ENCODE measurements around the gene OR11H7.
A peak's percentile ranks its signal among the peaks of the same experiment; 100 is the strongest.
"Not testable (repeated sequence)": the region's sequence is repeated elsewhere in the genome, so short reads cannot be mapped to it uniquely, and the experiment has no call there.

OR11H7 gene

GRCh38 chr14:20228681-20229080 lies at the start of gene OR11H7:
Gene OR11H7, plus strand, starts transcription at chr14:20228981.
- DNase-seq (ENCODE audit: low spot score) (no peak), FAIRE-seq (no peak)

DNA sequence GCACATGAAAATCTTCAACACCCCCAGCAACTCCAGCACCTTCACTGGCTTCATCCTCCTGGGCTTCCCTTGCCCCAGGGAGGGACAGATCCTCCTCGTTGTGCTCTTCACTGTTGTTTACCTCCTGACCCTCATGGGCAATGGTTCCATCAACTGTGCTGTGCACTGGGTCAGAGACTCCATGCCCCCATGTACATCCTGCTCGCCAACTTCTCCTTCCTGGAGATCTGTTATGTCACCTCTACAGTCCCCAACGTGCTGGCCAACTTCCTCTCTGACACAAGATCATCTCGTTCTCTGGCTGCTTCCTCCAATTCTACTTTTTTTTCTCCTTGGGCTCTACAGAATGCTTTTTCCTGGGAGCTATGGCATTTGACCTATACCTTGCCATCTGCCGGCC lies 49.6 kb upstream of the OR11H7 start:
- DNase-seq (ENCODE audit: low spot score), result no peak
- peak; percentile 23 for FAIRE-seq

DNA sequence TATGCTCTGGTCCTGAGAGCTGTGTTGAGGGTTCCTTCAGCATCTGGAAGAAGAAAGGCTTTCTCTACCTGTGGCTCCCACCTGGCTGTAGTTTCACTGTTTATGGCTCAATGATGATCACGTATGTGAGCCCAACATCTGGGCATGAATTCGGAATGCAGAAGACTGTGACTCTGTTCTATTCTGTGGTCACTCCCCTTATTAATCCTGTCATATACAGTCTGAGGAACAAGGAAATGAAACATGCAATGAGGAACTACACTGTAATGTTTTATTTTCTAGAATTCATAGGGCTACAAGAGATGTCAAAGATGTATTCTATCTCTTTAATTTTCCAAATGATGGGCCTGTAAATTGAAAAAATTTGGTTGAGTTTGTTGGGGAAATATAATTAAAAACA lies 48.9 kb upstream of the OR11H7 start:
- DNase-seq (ENCODE audit: low spot score) (no peak), FAIRE-seq (no peak)

GRCh38 chr14:20180486-20180885 lies 48.3 kb upstream of the OR11H7 start:
- FAIRE-seq, result no peak

DNA sequence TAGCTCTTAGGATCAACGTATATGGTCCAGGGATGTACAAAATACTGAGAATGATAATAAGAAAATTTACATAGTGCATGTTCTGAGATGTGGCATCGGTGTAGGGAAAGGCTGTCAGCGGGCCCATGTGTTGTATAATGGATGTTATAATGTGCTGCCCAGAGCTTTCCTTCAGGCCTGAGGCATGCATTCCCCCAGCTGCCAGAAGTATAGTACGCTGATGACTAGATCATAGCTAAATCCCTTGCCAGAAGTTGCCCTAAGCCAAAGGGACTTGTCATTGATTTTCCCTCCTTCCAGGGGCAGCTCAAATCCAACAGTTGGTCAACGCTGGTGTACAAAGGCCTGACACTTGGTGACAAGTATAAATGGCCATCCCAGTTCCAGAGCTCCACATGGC lies 44.6 kb upstream of the OR11H7 start:
- DNase-seq (ENCODE audit: low spot score), result no peak
- no peak for FAIRE-seq

More at GRCh38 chr14:20180486-20180885, 48.3 kb upstream of the OR11H7 start:
- DNase-seq (ENCODE audit: low spot score), result no peak

DNA sequence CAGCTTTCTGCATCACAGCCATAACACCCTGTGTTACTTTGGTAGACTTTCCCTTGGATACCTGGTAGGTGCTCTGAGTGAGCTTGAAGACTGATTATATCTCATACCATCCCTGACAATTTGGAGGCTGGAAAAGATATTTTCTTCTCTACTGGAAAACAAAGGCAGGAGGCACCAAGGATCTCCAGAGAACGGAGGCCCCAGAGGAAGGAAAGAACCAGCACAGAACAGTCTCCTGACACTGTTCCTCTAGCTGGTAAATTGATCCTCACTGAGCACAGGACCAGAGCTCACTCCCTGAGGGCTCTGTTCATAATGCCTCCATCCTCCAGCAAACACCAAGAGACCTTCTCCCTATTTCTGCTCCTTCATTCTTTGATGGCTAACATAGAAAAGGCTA lies 38.2 kb upstream of the OR11H7 start, which contains the start of gene OR11G2:
TSS of gene OR11G2 (plus strand) at position 301 of the 400 bp plus-strand sequence. CDS start 6,542 bp downstream, outside the sequence.
- FAIRE-seq, result no peak
- no peak for DNase-seq (ENCODE audit: low spot score)

- FAIRE-seq, result no peak
- no peak for DNase-seq (ENCODE audit: low spot score)
Measured at GRCh38 chr14:20191396-20191795, 37.4 kb upstream of the OR11H7 start.

DNA sequence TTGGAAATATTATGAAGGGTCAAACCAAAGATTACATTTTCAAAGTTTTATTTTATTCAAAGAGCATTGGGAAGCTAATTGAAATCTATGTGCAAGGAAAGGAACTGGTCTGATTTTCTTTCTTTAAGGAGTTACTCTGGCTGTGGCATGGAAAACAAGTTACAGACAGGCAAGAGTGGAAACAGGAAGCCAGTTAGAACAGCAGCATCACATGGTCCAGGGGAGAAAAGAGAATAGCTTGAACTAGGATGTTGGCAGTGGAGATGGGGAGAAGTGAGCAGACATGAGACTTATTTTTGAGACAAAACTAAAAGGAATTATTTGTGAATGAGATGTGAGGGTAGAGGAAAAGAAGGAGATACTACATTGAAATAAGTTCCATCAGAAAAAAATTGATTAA lies 34.7 kb upstream of the OR11H7 start:
- FAIRE-seq, result no peak

DNA sequence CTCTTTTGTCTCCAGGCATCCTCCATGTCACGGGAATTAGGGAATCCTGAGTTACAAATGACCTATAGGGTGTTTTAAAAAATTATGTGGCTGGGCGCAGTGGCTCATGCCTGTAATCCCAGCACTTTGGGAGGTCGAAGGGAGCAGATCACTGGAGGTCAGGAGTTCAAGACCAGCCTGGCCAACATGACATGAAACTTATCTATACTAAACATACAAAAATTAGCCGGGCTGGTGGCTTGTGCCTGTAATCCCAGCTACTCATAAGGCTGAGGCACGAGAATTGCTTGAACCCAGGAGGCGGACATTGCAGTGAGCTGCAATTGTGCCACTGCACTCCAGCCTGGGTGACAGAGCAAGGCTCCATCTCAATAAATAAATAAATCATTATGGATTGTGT lies 33.6 kb upstream of the OR11H7 start:
- FAIRE-seq; DNase-seq (ENCODE audit: low spot score): not testable (repeated sequence)

More for the DNA sequence above, 34.7 kb upstream of the OR11H7 start:
- DNase-seq (ENCODE audit: low spot score), result no peak

DNA sequence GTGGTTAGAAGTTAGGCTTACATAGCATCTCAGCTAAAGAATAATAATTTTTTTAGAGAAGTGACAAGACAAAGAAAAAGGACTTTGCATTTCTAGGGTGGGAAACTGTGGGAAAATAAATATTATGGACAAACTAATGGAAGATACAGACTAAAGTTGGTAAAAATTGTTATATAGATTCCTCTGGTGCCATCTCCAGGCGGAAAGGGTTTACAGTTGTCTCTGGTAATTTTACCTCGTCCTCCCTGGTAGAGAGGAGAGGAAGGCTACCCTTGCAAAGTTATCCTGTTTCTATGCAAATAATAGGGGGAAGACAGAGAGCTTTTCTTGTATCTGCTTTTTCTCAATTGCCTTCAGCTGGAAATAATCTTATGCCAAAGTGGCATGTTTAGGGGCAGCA lies 32.9 kb upstream of the OR11H7 start:
- FAIRE-seq (no peak), DNase-seq (ENCODE audit: low spot score) (no peak)

DNA sequence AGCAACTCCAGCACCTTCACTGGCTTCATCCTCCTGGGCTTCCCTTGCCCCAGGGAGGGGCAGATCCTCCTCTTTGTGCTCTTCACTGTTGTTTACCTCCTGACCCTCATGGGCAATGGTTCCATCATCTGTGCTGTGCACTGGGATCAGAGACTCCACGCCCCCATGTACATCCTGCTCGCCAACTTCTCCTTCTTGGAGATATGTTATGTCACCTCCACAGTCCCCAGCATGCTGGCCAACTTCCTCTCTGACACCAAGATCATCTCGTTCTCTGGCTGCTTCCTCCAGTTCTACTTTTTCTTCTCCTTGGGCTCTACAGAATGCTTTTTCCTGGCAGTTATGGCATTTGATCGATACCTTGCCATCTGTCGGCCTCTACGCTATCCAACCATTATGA lies 31.3 kb upstream of the OR11H7 start:
- no peak for FAIRE-seq
- DNase-seq (ENCODE audit: low spot score), result no peak

DNA sequence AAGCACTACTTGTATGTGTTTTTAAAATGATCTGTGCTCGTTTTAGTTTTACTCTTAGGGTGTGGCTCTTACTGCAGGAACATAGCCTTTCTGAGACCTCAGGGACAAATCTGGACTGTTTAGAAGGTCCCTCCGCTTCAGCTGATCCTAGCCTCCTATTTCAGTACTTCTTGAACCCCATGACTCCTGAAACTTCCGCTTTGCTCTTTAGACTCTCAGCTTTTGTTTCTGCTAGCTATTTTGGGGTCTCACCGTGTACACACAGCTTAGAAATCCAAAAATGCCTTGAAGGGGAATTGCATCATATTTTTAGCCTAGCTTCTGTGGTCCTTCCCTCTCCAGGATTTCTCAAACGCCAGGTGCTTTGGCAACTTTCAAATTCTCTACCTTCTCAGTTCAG lies 29.8 kb upstream of the OR11H7 start:
- DNase-seq (ENCODE audit: low spot score) (no peak), FAIRE-seq (no peak)

DNA sequence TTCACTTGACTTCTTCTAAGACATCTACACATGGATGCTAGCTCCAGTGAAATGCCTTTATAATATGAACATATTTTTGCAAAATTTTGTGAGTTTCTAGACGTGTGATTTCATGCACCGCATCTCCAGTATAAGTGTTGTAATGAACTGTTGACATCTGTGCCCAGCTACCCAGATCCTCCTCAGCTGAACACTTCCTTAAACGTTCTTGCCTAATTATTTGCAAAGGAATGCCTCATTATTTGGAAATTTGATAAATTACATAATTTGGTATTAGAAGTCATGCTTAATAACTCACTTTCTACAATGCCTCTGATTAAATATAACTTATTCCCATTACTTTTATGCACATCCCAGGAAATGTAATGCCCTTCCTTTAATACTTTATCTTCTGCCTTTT lies 24.1 kb upstream of the OR11H7 start:
- FAIRE-seq, result no peak
- no peak for DNase-seq (ENCODE audit: low spot score)

GRCh38 chr14:20209595-20209994 lies 19.2 kb upstream of the OR11H7 start:
- no peak for DNase-seq (ENCODE audit: low spot score)
- no peak for FAIRE-seq

GRCh38 chr14:20212406-20212805 lies 16.4 kb upstream of the OR11H7 start:
- FAIRE-seq; DNase-seq (ENCODE audit: low spot score): not testable (repeated sequence)

DNA sequence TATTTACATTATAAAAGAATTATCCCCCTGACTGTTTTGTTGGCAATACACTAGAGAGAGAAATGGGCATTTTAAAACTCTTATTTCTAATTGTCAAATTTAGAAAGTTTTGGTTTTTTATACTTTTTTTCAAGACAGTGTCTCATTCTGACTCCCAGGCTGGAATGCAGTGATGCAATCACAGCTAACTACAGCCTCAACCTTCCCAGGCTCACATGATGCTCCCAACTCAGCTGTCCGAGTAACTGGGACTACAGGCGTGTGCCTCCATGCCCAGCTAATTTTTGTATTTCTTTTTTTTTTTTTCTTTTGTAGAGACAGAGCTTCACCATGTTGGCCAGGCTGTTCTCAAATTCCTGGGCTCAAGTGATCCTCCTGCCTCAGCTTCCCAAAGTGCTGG lies 13.6 kb upstream of the OR11H7 start:
- no peak for FAIRE-seq

GRCh38 chr14:20219033-20219432 lies 9.7 kb upstream of the OR11H7 start:
- DNase-seq (ENCODE audit: low spot score) (peak; percentile 34), FAIRE-seq (peak; percentile 63)

More for the DNA sequence above, 13.6 kb upstream of the OR11H7 start:
- no peak for DNase-seq (ENCODE audit: low spot score)

GRCh38 chr14:20223410-20223809 lies 5.4 kb upstream of the OR11H7 start, which contains the start of gene OR11H6:
Gene OR11H6, plus strand, starts transcription at chr14:20223710. Its CDS starts 0 bp downstream, at chr14:20223710.
- DNase-seq (ENCODE audit: low spot score), result no peak
- FAIRE-seq, result no peak

DNA sequence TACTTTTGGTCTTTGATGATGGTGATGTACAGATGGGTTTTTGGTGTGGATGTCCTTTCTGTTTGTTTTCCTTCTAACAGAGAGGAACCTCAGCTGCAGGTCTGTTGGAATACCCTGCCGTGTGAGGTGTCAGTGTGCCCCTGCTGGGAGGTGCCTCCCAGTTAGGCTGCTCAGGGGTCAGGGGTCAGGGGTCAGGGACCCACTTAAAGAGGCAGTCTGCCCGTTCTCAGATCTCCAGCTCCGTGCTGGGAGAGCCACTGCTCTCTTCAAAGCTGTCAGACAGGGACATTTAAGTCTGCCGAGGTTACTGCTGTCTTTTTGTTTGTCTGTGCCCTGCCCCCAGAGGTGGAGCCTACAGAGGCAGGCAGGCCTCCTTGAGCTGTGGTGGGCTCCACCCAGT lies 6.6 kb downstream of the OR11H7 start:
- FAIRE-seq; DNase-seq (ENCODE audit: low spot score): not testable (repeated sequence)

DNA sequence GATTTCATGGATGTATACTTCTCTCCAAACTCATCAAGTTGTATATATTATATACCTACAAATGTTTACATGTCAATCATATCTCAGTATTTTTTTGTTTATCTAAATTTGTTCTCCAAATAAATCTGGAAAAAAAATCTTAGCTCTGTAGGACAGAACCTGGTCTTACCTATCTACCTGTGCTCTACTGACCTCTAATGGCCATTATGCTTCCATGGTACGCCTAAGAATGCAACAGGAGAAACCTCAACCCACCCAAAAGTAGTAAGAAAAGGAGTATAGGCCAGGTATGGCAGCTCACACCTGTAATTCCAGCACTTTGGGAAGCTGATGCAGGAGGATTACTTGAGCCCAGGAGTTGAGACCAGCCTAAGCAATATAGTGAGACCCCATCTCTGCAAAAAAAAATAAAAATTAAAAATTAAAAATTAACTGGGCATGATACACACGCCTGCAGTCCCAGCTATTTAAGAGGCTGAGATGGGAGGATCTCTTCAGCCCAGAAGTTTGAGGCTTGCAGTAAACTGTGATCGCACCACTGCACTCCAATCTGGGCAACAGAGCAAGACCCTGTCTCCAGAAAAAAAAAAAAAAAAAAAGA lies 19.0 kb downstream of the OR11H7 start:
- FAIRE-seq (no peak), DNase-seq (ENCODE audit: low spot score) (peak; percentile 46)

DNA sequence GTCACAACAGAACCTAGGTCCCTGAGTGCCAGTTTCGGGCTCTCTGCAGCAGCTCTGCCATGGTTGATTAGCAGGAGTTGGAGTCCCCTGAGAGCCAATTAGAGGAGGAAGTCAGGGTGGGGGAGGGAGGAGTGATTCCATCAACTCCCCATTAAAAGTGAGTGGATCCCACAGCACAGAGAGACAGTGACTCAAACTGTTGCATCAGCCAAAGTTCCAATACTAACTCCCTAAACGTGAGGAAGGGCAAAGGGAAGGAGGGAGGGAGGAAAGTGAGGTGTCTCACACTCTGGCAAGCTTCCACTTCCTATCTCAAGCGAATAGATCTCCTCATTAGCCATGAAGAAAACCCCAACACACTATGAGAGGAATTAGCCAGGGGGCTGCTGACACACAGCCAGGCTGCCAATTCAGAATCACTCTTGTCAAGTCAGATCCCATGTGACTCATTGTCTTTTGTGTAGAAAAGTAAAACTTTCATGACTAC lies 33.9 kb downstream of the OR11H7 start:
- FAIRE-seq, result no peak
- peak; percentile 38 for DNase-seq (ENCODE audit: low spot score)

- not testable (repeated sequence) for DNase-seq (ENCODE audit: low spot score); FAIRE-seq
Measured at GRCh38 chr14:20264361-20264760, 35.6 kb downstream of the OR11H7 start.

DNA sequence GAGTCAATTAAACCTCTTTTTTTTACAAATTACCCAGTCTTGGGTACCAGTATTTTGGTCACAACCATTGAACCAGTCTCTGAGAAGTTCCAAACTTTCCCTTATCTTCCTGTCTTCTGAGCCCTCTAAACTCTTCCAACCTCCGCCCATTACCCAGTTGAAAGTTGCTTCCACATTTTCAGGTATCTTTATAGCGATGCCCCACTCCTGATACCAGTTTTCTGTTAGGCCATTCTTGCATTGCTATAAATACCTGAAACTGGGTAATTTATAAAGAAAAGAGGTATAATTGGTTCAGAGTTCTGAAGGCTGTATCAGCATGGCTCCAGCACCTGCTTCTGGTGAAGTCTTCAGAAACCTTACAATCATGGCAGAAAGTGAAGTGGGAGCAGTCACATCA lies 45.3 kb downstream of the OR11H7 start:
- DNase-seq (ENCODE audit: low spot score), result no peak
- FAIRE-seq, result no peak

Measured in urothelium cell line (cell line).